ENCODE data around the gene RAB22A.

The RAB22A gene

GRCh38 chr20:58303547-58303946 is 6.0 kb upstream of the RAB22A start:
- DNase-seq (ENCODE audit: extremely low read depth, low read depth) = no peak
- TF ChIP-seq CTCF (IDR thresholded peaks at IDR 0.05; ENCODE audit: low read depth, low read length) = no peak

GRCh38 chr20:58305061-58305460 is 4.5 kb upstream of the RAB22A start:
- TF ChIP-seq CTCF (IDR thresholded peaks at IDR 0.05; ENCODE audit: low read depth, low read length) = no peak
- DNase-seq (ENCODE audit: extremely low read depth, low read depth) = no peak

GRCh38 chr20:58306421-58307261 is 2.9 kb upstream of the RAB22A start:
- no peak for TF ChIP-seq CTCF (IDR thresholded peaks at IDR 0.05; ENCODE audit: low read depth, low read length)
- no peak for DNase-seq (ENCODE audit: extremely low read depth, low read depth)

DNA sequence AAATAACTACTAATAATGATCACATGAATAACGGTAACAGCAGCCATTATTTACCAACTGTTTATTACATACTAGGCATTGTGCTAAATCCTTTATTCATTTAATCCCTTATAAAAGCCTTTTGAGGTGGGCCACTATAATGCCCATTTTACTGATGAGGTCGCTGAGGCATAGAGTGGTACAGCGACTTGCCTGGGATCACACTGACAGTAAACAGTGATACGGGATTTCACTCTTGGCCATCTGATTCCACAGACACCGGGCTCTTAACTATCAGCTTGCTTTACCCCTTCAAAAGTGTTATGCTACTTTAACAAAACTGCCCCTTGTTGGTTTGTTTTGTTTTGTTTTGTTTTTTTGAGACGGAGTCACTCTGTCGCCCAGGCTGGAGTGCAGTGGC is 2.2 kb upstream of the RAB22A start:
- no peak for DNase-seq (ENCODE audit: extremely low read depth, low read depth)
- TF ChIP-seq CTCF (IDR thresholded peaks at IDR 0.05; ENCODE audit: low read depth, low read length) = no peak

DNA sequence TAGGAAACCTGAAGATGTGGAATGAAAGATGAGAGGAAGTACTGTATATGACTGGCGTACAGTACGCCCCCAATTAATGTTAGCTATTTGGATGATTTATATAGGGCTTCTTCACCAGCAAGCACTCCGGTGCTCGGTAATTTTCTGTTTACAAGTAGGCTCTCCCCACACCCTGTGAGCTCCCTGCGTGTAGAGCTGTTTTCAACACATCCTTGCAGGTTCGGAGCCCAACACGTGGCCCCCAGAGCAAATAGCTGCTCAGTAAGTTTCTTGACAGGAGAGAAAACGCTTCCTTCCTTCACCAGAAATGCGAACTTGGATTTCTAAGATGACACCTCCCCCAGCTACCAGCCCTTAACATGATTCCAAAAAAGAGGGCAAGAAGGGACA is 1.2 kb upstream of the RAB22A start:
- DNase-seq (ENCODE audit: extremely low read depth, low read depth) = no peak
- TF ChIP-seq CTCF (IDR thresholded peaks at IDR 0.05; ENCODE audit: low read depth, low read length) = no peak

GRCh38 chr20:58308680-58309527 is 611 bp upstream of the RAB22A start:
- TF ChIP-seq CTCF (IDR thresholded peaks at IDR 0.05; ENCODE audit: low read depth, low read length) = no peak
- DNase-seq (ENCODE audit: extremely low read depth, low read depth) = peak; percentile 20

DNA sequence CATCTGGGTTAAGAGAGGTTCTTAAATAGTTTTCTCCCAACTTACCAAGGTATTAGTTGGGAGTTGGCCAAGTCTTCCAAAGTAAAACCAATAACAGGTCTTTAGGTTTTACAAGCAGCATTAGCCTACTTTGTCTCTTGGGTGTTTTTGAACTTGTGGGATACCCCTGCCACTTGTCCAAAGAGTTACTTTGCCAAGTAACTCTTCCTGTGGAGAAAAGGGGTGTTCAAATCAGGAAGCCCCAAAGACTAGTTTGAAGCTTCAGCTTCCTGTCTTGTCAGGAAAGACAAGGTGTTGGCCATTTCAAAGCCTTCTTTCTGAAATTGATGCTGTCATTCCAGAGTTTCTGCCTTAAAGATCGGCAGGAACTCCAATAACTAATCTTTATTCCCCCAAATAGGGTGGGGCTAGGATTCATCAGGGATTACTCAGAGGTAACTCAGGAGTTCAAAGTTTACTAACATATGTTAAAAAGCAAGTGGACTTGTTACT is 822 bp downstream of the RAB22A start:
- TF ChIP-seq CTCF (IDR thresholded peaks at IDR 0.05; ENCODE audit: low read depth, low read length) = no peak
- no peak for DNase-seq (ENCODE audit: extremely low read depth, low read depth)
